ENCODE data around the gene SNORC.

Gene SNORC

DNA sequence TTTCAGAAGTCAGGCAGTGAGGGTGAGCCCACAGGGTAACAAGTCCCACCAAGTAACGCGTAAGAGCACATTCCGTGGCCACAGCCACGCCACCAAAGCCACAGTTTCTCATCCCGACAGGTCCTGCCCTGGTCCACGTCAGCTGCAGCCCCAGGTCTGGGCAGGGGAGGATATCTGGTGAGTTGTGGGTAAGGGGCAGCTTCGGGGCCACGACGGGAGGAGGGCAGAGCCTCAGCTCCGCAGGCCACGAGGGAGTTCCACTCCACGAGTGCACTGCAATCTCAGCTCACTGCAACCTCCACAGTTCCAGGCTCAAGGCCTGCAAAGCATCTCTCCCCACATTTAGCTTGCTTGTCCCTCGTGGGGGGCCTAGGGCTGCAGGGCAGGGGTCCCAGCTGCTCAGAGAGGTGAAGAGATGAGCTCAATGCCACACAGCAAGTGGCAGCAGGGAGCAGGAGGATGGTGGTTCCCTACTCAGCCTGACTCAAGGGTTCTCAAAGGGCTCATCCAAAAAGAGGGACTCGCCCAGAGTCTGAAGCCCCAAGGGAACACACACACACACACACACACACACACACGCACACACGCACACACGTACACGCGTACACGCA lies 12.5 kb downstream of the SNORC start:
- DNase-seq (ENCODE audit: low read depth): no peak

DNA sequence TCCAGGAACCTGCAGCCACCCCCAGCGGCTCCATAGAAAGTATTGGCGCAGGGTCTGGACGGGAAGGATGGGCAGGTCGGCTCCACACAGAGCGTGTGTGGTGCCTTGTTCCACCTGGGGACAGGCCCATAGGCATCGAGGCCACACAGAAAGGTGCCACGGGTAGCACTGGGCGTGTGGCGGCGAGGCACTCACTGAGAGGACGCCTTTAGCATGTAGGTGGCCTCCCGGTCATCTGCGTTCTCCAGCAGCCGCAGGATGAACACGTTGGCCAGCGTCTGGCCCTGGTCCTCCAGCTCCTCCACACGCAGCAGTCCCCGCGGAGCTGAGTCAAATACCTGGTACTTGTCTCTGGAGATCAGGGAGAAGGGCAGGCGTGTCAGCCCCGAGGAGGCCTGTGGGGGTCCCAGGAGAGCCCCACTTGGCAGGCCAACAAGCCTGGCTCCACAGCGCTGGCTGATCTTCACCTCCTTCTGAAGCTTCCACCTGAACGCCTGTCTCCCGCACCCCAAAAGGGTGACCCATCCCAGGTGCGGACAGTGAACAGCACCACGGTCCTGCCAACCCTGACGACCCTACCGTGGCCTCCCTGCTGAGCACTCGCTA lies 13.2 kb downstream of the SNORC start:
- no peak for DNase-seq (ENCODE audit: low read depth)

DNA sequence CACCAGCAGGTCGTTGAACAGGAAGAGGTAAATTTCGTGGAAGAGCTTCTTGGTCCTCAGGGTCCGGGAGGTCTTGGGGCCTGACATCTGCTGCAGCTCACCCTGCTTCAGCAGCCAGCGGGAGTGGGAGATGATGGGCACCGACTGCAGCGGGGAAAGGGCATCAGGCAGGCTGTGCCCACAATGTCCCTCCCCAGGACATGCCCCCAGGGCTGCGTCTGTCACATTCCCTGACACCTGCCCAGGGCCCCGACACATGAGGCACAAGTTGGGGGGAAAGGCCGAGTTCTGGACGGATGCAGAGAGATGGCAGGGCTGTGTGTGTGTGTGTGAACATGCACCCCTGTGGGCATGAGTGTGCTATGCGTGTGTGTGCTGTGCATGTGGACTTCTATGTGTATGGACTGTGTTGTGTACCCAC lies 13.9 kb downstream of the SNORC start:
- DNase-seq (ENCODE audit: low read depth): no peak

- no peak for DNase-seq (ENCODE audit: low read depth)
Measured at GRCh38 chr2:232884549-232885263, 14.6 kb downstream of the SNORC start.

DNA sequence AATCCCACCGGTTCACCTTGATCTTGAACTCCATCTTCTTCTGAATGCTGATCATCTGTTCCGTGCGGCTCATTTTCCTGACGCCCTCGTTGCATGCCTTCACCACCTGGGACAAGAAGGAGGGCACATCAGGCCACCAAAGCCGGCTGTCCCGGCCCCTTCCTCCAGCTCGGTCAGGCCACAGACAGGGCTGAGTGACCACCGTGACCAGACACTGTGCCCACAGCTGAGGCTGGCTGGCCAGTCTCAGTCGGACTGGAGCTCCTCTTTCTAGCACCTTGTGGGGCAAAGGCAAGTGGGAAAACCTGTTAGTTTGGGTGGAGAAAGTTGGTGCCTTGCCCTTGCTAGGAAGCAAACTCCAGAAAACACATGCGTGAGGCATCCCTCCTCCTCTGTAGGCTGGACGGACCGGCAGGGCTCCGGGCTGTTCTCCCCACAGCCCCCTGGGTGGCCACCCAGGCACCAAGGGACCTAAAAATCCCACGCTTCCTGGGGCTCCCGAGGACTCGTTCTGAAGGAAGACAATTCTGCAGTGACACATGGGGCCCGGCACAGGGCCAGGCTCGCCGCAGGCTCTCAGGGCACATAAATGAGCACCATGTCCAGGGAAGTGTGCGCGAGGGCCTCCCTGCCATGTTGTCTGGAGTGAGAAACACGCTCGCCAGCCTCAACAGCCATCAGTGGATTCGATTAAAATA lies 15.3 kb downstream of the SNORC start:
- DNase-seq (ENCODE audit: low read depth): no peak

GRCh38 chr2:232886176-232886575 lies 16.1 kb downstream of the SNORC start:
- no peak for DNase-seq (ENCODE audit: low read depth)

DNA sequence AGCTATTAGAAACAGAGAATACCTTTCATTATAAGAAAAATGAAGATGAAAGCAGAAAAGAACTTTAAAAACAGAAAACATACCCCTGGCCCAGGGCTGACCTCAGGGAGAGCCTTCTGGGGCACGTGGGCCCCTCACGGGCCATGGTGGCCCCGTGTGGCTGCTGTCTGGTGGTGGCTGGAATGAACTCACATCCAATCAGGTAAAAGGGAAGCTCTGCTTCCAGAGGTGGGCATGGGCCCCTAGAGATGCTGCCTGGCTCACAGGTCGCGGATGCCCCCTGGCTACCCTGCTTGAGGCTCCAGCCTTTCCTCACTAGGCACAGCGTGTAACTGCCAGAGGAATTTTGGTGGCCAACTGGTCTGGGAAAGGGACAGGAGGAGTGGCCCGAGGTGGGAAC lies 16.6 kb downstream of the SNORC start:
- no peak for DNase-seq (ENCODE audit: low read depth)

GRCh38 chr2:232887171-232887850 lies 17.2 kb downstream of the SNORC start:
- no peak for DNase-seq (ENCODE audit: low read depth)

- DNase-seq (ENCODE audit: low read depth): no peak
Measured at GRCh38 chr2:232888099-232888836, 18.2 kb downstream of the SNORC start.

- DNase-seq (ENCODE audit: low read depth): no peak
Measured at GRCh38 chr2:232888839-232889529, 18.9 kb downstream of the SNORC start.

GRCh38 chr2:232889876-232890401 lies 19.9 kb downstream of the SNORC start:
- DNase-seq (ENCODE audit: low read depth): no peak

DNA sequence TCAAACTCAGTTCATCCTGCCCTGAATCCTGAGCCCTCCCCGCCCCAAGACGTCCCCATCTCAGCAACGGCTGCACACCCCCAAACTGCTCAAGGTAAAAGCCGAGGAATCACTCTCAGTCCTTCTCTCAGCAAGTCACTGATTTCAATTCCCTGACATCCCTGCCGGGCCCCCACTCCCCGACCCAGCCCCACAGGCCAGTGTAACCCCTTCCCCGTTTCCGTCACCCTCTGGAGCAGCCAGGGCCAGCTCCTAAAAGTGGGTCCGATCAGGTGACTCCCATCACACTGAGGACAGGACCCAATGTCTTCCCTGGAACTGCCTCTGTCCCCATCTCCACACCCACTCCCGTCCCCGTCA lies 20.5 kb downstream of the SNORC start:
- DNase-seq (ENCODE audit: low read depth): no peak

DNA sequence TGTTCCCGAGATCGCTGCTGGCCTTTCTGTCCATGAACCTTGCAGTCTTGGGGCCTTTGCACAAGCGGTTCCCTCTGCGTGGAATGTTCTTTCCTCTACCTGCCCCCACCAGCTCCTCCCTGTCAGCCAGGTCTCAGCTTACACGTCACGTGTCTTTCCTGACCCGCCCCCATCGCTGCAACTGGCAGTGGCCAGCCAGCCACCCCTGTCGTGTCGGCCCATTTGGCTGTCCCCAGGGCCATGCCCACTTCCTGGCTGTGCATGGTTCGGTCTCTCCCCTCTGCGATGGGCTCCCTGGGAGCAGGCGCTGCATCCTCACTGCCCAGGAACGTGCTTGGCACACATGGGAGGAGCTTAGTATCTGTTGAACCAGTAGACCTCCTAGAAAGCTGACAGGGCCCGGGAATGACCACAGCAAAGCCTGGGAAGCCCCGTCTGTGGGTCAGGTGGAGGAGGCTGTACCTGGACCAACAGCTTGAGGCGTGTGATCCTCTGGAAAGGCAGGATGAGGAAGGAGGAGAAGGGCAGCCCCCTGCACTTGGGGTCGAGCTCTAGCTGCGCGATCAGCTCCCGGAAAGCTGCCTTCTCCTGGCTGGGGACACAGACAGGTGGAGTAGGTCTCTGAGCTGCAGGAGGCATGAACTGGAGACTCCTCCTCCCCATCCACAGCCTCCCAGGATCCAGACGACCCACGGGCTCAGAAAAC lies 21.0 kb downstream of the SNORC start:
- DNase-seq (ENCODE audit: low read depth): no peak

DNA sequence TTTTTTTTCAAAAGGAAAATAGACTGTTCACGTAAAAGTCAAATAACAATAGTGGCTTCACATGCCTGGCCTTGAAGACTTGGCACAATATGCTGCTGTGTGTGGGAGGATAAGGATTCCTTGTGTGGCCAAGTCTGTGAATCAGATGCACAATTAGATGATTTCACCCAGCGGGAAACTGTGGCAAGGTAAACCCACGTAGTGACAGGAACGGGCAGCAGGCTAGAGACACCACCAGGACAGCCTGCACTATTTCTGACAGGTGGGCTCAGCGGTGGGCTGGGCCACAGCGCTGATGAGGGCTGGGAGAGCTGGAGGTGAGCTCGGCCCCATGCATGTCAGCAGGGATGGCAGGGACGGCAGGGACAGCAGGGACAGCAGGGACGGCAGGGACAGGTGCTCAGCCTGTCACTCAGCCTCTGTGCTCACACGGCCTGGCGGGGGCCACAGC lies 21.6 kb downstream of the SNORC start:
- no peak for DNase-seq (ENCODE audit: low read depth)

DNA sequence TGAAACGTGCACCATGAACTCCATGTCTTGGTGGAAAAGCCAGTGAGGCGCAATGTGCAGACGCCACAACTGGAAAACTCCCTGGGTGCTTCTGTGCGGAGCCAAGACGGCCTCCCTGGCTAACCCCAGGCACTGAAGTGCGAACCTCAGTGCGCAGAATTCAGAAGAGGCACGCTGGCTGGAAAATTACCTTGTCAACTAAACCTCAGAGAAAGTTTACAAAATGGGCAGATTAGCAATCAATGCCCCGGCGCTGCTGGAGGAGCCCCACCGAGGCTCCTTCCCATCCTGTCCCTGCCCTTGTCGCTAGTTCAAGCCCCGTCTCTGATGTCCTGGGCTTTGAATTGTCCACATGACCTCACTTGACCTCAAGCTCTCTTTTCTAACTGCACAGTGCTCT lies 22.2 kb downstream of the SNORC start:
- DNase-seq (ENCODE audit: low read depth): no peak

GRCh38 chr2:232892843-232893242 lies 22.8 kb downstream of the SNORC start:
- no peak for DNase-seq (ENCODE audit: low read depth)

GRCh38 chr2:232893834-232894233 lies 23.8 kb downstream of the SNORC start:
- no peak for DNase-seq (ENCODE audit: low read depth)

DNA sequence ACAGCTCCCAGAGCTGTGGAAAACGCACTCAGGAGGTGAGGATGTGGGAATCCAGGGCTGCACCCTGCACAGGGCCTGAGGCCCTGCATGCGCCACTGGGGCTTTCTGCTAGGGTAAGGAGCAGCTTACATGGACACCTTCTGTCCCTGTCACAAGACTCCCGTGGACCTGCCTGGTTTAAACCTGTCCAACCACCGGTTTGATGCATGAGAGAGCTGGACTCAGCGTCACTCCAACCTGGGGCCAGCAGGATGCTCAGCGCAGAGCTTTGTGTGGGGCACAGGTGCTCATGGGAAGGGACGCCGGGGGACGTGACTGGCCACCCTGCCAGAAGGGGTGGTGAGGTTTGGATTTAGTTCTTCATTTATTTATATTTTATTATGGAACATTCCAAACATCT lies 24.2 kb downstream of the SNORC start:
- no peak for DNase-seq (ENCODE audit: low read depth)

DNA sequence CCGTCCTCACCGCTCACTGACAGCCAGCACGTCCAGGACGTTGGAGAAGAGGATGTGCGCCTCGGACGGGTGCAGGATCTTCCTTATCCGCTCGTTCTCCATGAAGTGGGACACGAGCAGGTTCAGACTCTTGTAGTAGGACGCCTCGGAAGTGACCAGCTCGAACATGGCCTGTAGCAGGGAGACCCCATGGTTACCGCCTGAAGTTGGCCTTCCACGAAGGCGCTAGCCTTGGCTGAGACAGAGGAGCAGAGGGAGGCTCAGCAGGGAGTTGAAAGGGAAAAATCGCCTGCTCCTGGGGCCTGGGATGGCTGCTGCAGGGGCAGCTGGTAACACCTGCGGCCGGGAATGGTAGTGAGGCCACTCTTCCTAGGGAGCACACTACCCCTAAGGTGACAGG lies 24.7 kb downstream of the SNORC start:
- DNase-seq (ENCODE audit: low read depth): no peak

DNA sequence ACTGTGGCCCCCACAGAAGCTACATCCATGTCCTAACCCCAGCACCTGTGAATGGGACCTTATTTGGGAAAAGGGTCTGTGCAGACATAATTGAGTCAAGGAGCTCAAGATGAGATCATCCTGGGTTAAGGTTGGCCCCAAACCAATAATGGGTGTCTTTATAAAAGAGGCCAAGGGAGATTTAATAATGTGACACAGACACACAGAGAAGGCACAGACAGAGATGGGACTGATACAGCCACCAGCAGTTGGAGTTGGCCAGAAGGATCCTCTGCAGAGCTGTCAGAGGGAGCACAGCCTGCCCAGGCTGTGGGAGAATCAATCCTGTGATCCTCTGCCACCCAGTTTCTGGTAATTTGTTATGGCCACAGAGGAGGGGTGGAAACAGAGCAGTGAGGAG lies 26.0 kb downstream of the SNORC start:
- no peak for DNase-seq (ENCODE audit: low read depth)
